Measurements from ENCODE around the gene NAPSA.

DNA sequence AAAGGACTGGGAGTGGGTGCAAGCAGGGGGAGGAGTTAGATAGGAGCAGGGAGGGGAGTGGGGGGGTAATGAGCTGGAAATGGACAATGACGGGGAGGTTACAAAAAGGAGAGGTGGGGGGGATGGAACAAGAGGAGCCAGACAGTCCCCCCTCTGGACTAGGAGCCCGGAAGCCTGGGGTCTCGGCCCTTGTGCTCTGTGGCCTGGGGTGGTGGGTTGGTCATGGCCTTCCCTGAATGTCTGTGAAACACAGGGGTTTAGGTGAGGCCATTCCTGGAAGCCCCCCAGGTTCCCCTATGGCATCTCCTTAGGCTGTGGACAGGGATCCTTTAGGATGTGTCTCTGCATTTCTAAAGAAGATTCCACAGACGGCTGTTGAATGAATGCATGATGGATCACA is 48.3 kb downstream of the NAPSA start:
- TF ChIP-seq POLR2AphosphoS5 (IDR thresholded peaks at IDR 0.05) (no peak), CTCF (IDR thresholded peaks at IDR 0.05) (no peak)

Measured in prostate gland (tissue), 2 donors.